Choroid plexus epithelial cell (primary cell): ENCODE results near the gene RTP5.
A peak's percentile ranks its signal among the peaks of the same experiment; 100 is the strongest.
"Not testable (repeated sequence)": the region's sequence is repeated elsewhere in the genome, so short reads cannot be mapped to it uniquely, and the experiment has no call there.

ENCODE experiments used
- DNase-seq: peaks from one replicate; pipeline ENCODE4 v3.0.0-alpha.2; 2010; ENCODE audit warnings: low read depth
- H3K4me3 ChIP-seq: 2 replicates; pipeline ENCODE4 v1.5.1; 2011; ENCODE audit warnings: low read depth, mild to moderate bottlenecking, control low read depth, low read length, moderate library complexity
- CTCF ChIP-seq: conservative IDR thresholded peaks from 2 replicates; pipeline ENCODE4 v1.5.1; 2011; ENCODE audit warnings: low read depth, mild to moderate bottlenecking, control low read depth, inconsistent platforms, low read length, moderate library complexity

The RTP5 gene

GRCh38 chr2:241833101-241833663 is 36.3 kb upstream of the RTP5 start:
- DNase-seq, result peak; percentile 58
- no peak for TF ChIP-seq CTCF
- H3K4me3 ChIP-seq, result no peak overlapping the region

DNA sequence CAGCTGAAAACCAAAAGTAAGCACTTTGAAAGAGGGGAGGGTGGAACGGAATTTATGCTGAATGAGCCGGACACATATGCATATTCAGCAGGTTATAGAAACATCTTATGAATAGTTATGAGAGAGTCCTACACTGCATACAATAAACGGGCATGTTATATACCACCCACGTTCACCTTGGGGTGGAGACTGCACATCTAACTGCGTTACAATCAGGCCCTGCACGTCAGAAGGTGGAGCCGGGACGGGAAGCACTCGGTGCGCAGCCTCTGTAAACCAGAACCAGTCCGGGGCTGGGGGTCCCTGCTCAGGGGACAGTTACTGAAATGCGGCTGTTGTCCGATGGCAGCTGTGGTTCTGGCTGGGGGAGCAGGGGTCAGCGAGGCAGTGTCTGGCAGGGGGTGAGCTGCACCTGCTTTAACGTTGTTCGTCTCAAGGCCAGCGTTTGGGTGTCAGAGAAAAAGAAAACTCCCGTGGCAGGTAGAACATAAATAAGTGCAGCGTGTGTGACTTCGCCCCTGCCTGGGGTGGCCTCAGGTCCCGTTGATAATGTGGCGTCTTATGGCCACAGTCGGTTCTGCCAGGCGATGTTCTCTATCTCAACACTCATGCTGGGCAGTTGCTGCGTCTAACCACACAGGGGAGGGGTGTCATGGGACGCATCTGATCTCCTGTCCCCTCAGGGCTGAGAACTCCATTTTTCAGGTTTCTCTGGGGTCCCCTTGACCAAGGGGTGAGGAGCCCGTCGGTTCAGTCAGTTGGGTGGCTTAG is 35.6 kb upstream of the RTP5 start:
- not testable (repeated sequence) for DNase-seq, H3K4me3 ChIP-seq

DNA sequence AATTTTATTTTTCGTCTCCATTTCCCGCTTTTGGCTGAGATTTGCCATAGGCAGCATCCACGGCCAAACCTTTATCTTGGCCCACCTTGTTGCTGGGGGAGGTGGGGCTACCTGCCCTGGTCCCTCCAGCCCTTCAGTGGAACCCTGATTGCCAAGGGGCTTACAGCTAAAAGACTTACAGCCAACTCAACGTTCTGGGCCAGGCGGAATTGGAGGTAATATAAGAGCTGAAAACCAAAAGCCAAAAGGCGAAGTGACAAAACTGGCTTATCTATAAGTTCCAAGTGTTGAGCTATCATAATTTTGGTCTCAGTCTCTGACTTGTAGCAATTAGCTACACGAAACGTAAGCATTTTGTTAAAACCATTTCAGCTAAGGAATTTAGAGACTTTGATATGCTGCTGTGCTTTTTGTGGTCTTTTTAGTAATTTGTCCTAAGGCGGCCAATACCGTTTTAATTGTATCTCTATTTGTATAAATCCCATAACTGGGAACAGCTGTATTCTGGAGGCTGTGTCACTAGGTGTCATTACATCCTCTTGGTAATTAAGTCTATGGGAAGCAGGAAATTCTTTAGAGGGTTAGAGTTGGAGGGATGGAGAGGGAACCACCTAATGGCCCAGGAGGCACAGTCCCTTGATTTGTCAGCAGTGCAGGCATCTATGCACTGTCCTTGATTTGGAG is 34.9 kb upstream of the RTP5 start:
- DNase-seq, result no peak
- no peak for TF ChIP-seq CTCF
- H3K4me3 ChIP-seq, result no peak overlapping the region

DNA sequence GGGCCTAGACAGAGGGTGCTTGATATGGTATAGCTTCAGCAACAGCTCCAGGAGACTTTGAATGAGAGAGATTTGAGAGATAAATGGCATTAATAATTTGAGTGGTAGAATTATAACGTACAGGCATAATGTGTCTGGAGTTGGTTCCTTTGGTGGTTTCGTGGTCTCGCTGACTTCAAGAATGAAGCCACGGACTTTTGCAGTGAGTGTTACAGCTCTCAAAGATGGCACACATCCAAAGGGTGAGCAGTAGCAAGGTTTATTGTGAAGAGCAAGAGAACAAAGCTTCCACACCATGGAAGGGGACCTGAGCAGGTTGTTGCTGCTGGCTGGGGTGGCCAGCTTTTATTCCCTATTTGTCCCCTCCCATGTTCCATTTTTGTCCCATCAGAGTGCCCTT is 33.9 kb upstream of the RTP5 start:
- no peak overlapping the region for H3K4me3 ChIP-seq
- no peak for DNase-seq

DNA sequence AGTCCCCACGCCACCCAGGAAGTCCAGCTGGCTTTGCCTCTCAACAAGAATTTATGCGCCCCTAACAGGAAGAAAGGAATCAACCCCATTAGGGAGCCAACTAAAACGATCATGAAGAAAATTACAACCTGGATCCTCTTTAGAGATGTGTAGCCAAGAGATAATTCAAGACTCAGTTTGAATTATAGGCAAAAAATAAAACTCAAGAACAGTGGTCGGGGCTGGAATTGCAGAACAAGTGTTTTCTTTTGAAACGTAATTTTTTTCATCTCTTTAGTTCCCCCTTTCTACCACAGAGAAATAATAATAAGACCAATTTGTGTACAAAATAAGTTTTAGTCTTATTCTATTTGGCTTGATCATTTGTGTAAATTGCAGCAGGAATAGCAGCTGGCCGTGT is 33.2 kb upstream of the RTP5 start:
- no peak for TF ChIP-seq CTCF
- DNase-seq, result peak; percentile 23
- H3K4me3 ChIP-seq, result no peak overlapping the region

More for the DNA sequence above, 33.9 kb upstream of the RTP5 start:
- TF ChIP-seq CTCF, result no peak

DNA sequence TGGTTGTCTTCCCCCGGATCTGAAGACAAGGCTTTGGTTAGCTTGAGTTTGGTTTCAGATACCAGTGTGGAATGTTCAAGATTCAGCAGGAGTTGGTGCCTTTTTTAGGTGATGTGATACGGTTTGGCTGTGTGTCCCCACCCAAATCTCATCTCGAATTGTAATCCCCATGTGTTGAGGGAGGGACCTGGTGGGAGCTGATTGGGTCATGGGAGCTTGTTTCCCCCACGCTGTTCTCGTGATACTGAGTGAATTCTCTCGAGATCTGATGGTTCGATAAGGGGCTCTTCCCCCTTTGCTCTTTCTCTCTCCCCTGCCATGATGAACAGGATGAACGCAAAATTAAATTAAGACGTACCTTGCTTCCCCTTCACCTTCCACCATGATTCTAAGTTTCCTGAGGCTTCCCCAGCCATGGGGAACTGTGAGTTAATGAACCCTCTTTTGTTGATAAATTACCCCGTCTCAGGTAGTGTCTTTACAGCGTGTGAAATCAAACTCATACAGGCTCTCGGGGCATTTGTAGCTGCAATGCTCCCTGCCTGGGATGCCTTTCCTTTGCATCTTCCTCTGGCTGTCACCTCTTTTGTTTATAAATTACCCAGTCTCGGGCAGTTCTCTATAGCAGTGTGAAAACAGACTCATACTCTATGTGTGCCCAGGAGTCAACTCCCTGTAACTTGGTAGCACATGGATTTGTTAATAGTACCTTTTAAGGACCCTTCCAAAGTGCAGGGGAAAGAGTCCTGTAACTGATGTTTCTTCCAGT is 32.1 kb upstream of the RTP5 start:
- no peak overlapping the region for H3K4me3 ChIP-seq
- DNase-seq, result no peak
- TF ChIP-seq CTCF, result no peak
